ENCODE measurements around the gene CXorf58.
"Not testable (repeated sequence)": the region's sequence is repeated elsewhere in the genome, so short reads cannot be mapped to it uniquely, and the experiment has no call there.

CXorf58 gene

GRCh38 chrX:23954396-23954795 lies 46.6 kb downstream of the CXorf58 start:
- Histone ChIP-seq H3K4me3 (ENCODE audit: low read length) (no peak overlapping the region), H3K4me2 (ENCODE audit: low read length) (no peak overlapping the region), H3K79me2 (ENCODE audit: low read length) (no peaks in the 10 kb centered on the region), H3K9me3 (ENCODE audit: insufficient read depth, low read length) (no peaks in the 10 kb centered on the region), H2AFZ (ENCODE audit: low read depth, low read length) (no peak overlapping the region), H3K36me3 (replicated peaks; ENCODE audit: low read depth, low read length) (no peaks in the 10 kb centered on the region), H3K27ac (ENCODE audit: low read length) (no peak overlapping the region), H3K27me3 (ENCODE audit: low read depth, low read length) (no peaks in the 10 kb centered on the region), H4K20me1 (ENCODE audit: insufficient read depth, low read length) (no peaks in the 10 kb centered on the region), H3K9ac (ENCODE audit: low read length) (no peak overlapping the region), H3K4me1 (ENCODE audit: low read length) (peaks cover 12% of the 10 kb centered on the region)
- no peak for TF ChIP-seq EZH2phosphoT487 (IDR thresholded peaks at IDR 0.05; ENCODE audit: low read depth)
- no peak for TF ChIP-seq CTCF (IDR thresholded peaks at IDR 0.05; ENCODE audit: low read depth, low read length)

GRCh38 chrX:23959781-23960180 lies 52.0 kb downstream of the CXorf58 start:
- H3K27me3 ChIP-seq (ENCODE audit: low read depth, low read length), result no peaks in the 10 kb centered on the region
- TF ChIP-seq EZH2phosphoT487 (IDR thresholded peaks at IDR 0.05; ENCODE audit: low read depth), result no peak
- no peak overlapping the region for H3K4me2 ChIP-seq (ENCODE audit: low read length)
- H3K4me3 ChIP-seq (ENCODE audit: low read length), result no peak overlapping the region
- H3K9ac ChIP-seq (ENCODE audit: low read length), result no peak overlapping the region
- no peaks in the 10 kb centered on the region for H3K9me3 ChIP-seq (ENCODE audit: insufficient read depth, low read length)
- no peaks in the 10 kb centered on the region for H3K79me2 ChIP-seq (ENCODE audit: low read length)
- H4K20me1 ChIP-seq (ENCODE audit: insufficient read depth, low read length), result no peaks in the 10 kb centered on the region
- H3K27ac ChIP-seq (ENCODE audit: low read length), result no peak overlapping the region
- no peak overlapping the region for H2AFZ ChIP-seq (ENCODE audit: low read depth, low read length)
- no peaks in the 10 kb centered on the region for H3K36me3 ChIP-seq (replicated peaks; ENCODE audit: low read depth, low read length)
- H3K4me1 ChIP-seq (ENCODE audit: low read length), result no peaks in the 10 kb centered on the region

GRCh38 chrX:23964191-23964590 lies 56.4 kb downstream of the CXorf58 start:
- Histone ChIP-seq H3K79me2 (ENCODE audit: low read length) (no peaks in the 10 kb centered on the region), H3K36me3 (replicated peaks; ENCODE audit: low read depth, low read length) (no peaks in the 10 kb centered on the region), H4K20me1 (ENCODE audit: insufficient read depth, low read length) (no peaks in the 10 kb centered on the region), H3K4me2 (ENCODE audit: low read length) (no peak overlapping the region), H3K4me3 (ENCODE audit: low read length) (no peak overlapping the region), H3K27me3 (ENCODE audit: low read depth, low read length) (no peaks in the 10 kb centered on the region), H3K27ac (ENCODE audit: low read length) (no peak overlapping the region), H3K4me1 (ENCODE audit: low read length) (no peaks in the 10 kb centered on the region), H3K9me3 (ENCODE audit: insufficient read depth, low read length) (no peaks in the 10 kb centered on the region), H3K9ac (ENCODE audit: low read length) (no peak overlapping the region), H2AFZ (ENCODE audit: low read depth, low read length) (no peak overlapping the region)
- TF ChIP-seq CTCF (IDR thresholded peaks at IDR 0.05; ENCODE audit: low read depth, low read length) (no peak), EZH2phosphoT487 (IDR thresholded peaks at IDR 0.05; ENCODE audit: low read depth) (no peak)

GRCh38 chrX:23965630-23966029 lies 57.8 kb downstream of the CXorf58 start:
- not testable (repeated sequence) for H3K36me3 ChIP-seq (replicated peaks; ENCODE audit: low read depth, low read length); H3K27me3 ChIP-seq (ENCODE audit: low read depth, low read length); H3K27ac ChIP-seq (ENCODE audit: low read length); H3K4me1 ChIP-seq (ENCODE audit: low read length); H3K4me2 ChIP-seq (ENCODE audit: low read length); H3K9me3 ChIP-seq (ENCODE audit: insufficient read depth, low read length); H3K79me2 ChIP-seq (ENCODE audit: low read length); H2AFZ ChIP-seq (ENCODE audit: low read depth, low read length); H4K20me1 ChIP-seq (ENCODE audit: insufficient read depth, low read length); H3K4me3 ChIP-seq (ENCODE audit: low read length); H3K9ac ChIP-seq (ENCODE audit: low read length)

GRCh38 chrX:23978491-23978890 lies 70.7 kb downstream of the CXorf58 start:
- Histone ChIP-seq H3K4me1 (ENCODE audit: low read length) (no peaks in the 10 kb centered on the region), H2AFZ (ENCODE audit: low read depth, low read length) (no peak overlapping the region), H3K79me2 (ENCODE audit: low read length) (no peaks in the 10 kb centered on the region), H3K27ac (ENCODE audit: low read length) (no peak overlapping the region), H3K36me3 (replicated peaks; ENCODE audit: low read depth, low read length) (peaks cover 3% of the 10 kb centered on the region), H3K9ac (ENCODE audit: low read length) (no peak overlapping the region), H4K20me1 (ENCODE audit: insufficient read depth, low read length) (no peaks in the 10 kb centered on the region), H3K4me3 (ENCODE audit: low read length) (no peak overlapping the region), H3K4me2 (ENCODE audit: low read length) (no peak overlapping the region), H3K27me3 (ENCODE audit: low read depth, low read length) (no peaks in the 10 kb centered on the region), H3K9me3 (ENCODE audit: insufficient read depth, low read length) (no peaks in the 10 kb centered on the region)
- TF ChIP-seq CTCF (IDR thresholded peaks at IDR 0.05; ENCODE audit: low read depth, low read length) (no peak), EZH2phosphoT487 (IDR thresholded peaks at IDR 0.05; ENCODE audit: low read depth) (no peak)

Measured in OCI-LY3 (cell line).